HG03045 (cell line): ENCODE measurements around the gene TWF2.
"Not testable (repeated sequence)": the region's sequence is repeated elsewhere in the genome, so short reads cannot be mapped to it uniquely, and the experiment has no call there.

Experiments used
- ATAC-seq: cut with Tn5 transposase; IDR thresholded peaks from one replicate; pipeline ENCODE4 v1.9.1; 2021; ENCODE audit warnings: mild to moderate bottlenecking, moderate library complexity; ENCODE audit not compliant: unreplicated experiment

The TWF2 gene

GRCh38 chr3:52238761-52239701, at the start of gene TWF2:
Gene TWF2 (minus strand): TSS chr3:52239158. CDS start chr3:52239016, 142 bp downstream.
- peak; percentile 78 for ATAC-seq

GRCh38 chr3:52288674-52289073, 49.7 kb upstream of the TWF2 start:
- no peak for ATAC-seq

GRCh38 chr3:52286777-52287110, 47.8 kb upstream of the TWF2 start:
- no peak for ATAC-seq

GRCh38 chr3:52284051-52284450, 45.1 kb upstream of the TWF2 start:
- ATAC-seq = not testable (repeated sequence)

- no peak for ATAC-seq
These were observed 44.3 kb upstream of the TWF2 start for GRCh38 chr3:52283306-52283705.

GRCh38 chr3:52281981-52282801, 43.2 kb upstream of the TWF2 start:
- ATAC-seq = no peak

- no peak for ATAC-seq
These were observed 41.1 kb upstream of the TWF2 start for GRCh38 chr3:52280050-52280461.

GRCh38 chr3:52279596-52279995, 40.6 kb upstream of the TWF2 start:
- ATAC-seq = no peak

- ATAC-seq = peak; percentile 81
These were observed 39.6 kb upstream of the TWF2 start, which contains the start of gene WDR82 for GRCh38 chr3:52278510-52279069. Gene WDR82 (minus strand): TSS chr3:52278649. CDS start chr3:52278361, 288 bp downstream.

GRCh38 chr3:52277972-52278509, 39.1 kb upstream of the TWF2 start:
- peak; percentile 67 for ATAC-seq

- no peak for ATAC-seq
These were observed 38.4 kb upstream of the TWF2 start for GRCh38 chr3:52277071-52277964.

GRCh38 chr3:52274781-52275180, 35.8 kb upstream of the TWF2 start:
- not testable (repeated sequence) for ATAC-seq

GRCh38 chr3:52272831-52273230, 33.9 kb upstream of the TWF2 start:
- ATAC-seq = no peak

- not testable (repeated sequence) for ATAC-seq
These were observed 33.2 kb upstream of the TWF2 start for GRCh38 chr3:52272172-52272571.

GRCh38 chr3:52270252-52270754, 31.3 kb upstream of the TWF2 start:
- ATAC-seq = no peak

- no peak for ATAC-seq
These were observed 30.8 kb upstream of the TWF2 start for GRCh38 chr3:52269776-52270175.

- no peak for ATAC-seq
These were observed 29.1 kb upstream of the TWF2 start for GRCh38 chr3:52268036-52268435.

- no peak for ATAC-seq
These were observed 26.4 kb upstream of the TWF2 start for GRCh38 chr3:52265387-52265786.

- no peak for ATAC-seq
These were observed 23.5 kb upstream of the TWF2 start for GRCh38 chr3:52262447-52262846.

- ATAC-seq = no peak
These were observed 20.5 kb upstream of the TWF2 start for GRCh38 chr3:52259448-52259847.
